Tibial artery (tissue), 4 donors: ENCODE results near the gene GLI3.

Experiments used
- DNase-seq, 2 donors: peaks; one replicate each; pipeline ENCODE4 v3.0.0-alpha.2; 2019
- H3K27ac ChIP-seq, 2 donors: fragments of 200-600 bp; sonication (generic) in 1 of 2; 1 replicate in 1 of 2; 2 replicates in 1 of 2; pipeline ENCODE4 v1.5.1; 2018 to 2019; ENCODE audit warnings: mild to moderate bottlenecking in 1 of 2
- H3K27me3 ChIP-seq, 2 donors: fragments of 200-600 bp; sonication (generic) in 1 of 2; one replicate each; pipeline versions ENCODE4 v1.5.1 to v1.6.0; 2016 to 2019
- H3K36me3 ChIP-seq, 3 donors: fragments of 200-600 bp; sonication (generic) in 2 of 3; one replicate each; pipeline ENCODE4 v1.5.1; 2016 to 2019; ENCODE audit warnings: mild to moderate bottlenecking in 2 of 3
- H3K4me1 ChIP-seq, 4 donors: fragments of 200-600 bp; sonication (generic) in 2 of 4; 1 replicate in 3 of 4; 2 replicates in 1 of 4; pipeline ENCODE4 v1.5.1; 2016 to 2019
- H3K4me3 ChIP-seq, 2 donors: fragments of 200-600 bp; sonication (generic) in 1 of 2; 1 replicate in 1 of 2; 2 replicates in 1 of 2; pipeline ENCODE4 v1.5.1; 2018 to 2019; ENCODE audit warnings: mild to moderate bottlenecking in 2 of 2
- H3K9me3 ChIP-seq, 3 donors: fragments of 200-600 bp; sonication (generic) in 1 of 3; one replicate each; pipeline ENCODE4 v1.5.1; 2016 to 2019
- intact Hi-C: fragments of 100-400 bp; cut with DNase I; formaldehyde crosslinking; loops from one replicate; pipeline ENCODE4 v1.15.0; 2023; ENCODE audit warnings: low total_unique reads
- TF ChIP-seq, protein P1 (sequence below), 2 experiments: fragments of 200-600 bp in 1 of 2; fragments of 450-650 bp in 1 of 2; IDR thresholded peaks; one replicate each; pipeline ENCODE4 v1.5.1; 2017 to 2019; ENCODE audit warnings: antibody characterized with exemption in 2 of 2, mild to moderate bottlenecking in 1 of 2, moderate library complexity in 1 of 2

Gene GLI3

GRCh38 chr7:42232275-42232674 is 4.7 kb downstream of the GLI3 start:
- H3K4me3 ChIP-seq = no peak overlapping the region
- H3K9me3 ChIP-seq = no peaks in the 10 kb centered on the region
- DNase-seq = peak in 1 of 2 donors; percentile 54
- H3K27me3 ChIP-seq = no peaks in the 10 kb centered on the region
- H3K36me3 ChIP-seq = no peaks in the 10 kb centered on the region
- peaks cover 0 to 42% (median 12%) of the 10 kb centered on the region in 4 donors for H3K4me1 ChIP-seq
- no peak overlapping the region for H3K27ac ChIP-seq
- TF ChIP-seq, protein P1, sequence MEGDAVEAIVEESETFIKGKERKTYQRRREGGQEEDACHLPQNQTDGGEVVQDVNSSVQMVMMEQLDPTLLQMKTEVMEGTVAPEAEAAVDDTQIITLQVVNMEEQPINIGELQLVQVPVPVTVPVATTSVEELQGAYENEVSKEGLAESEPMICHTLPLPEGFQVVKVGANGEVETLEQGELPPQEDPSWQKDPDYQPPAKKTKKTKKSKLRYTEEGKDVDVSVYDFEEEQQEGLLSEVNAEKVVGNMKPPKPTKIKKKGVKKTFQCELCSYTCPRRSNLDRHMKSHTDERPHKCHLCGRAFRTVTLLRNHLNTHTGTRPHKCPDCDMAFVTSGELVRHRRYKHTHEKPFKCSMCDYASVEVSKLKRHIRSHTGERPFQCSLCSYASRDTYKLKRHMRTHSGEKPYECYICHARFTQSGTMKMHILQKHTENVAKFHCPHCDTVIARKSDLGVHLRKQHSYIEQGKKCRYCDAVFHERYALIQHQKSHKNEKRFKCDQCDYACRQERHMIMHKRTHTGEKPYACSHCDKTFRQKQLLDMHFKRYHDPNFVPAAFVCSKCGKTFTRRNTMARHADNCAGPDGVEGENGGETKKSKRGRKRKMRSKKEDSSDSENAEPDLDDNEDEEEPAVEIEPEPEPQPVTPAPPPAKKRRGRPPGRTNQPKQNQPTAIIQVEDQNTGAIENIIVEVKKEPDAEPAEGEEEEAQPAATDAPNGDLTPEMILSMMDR (IDR thresholded peaks at IDR 0.05) = no peak
- intact Hi-C loops = no loop called here

DNA sequence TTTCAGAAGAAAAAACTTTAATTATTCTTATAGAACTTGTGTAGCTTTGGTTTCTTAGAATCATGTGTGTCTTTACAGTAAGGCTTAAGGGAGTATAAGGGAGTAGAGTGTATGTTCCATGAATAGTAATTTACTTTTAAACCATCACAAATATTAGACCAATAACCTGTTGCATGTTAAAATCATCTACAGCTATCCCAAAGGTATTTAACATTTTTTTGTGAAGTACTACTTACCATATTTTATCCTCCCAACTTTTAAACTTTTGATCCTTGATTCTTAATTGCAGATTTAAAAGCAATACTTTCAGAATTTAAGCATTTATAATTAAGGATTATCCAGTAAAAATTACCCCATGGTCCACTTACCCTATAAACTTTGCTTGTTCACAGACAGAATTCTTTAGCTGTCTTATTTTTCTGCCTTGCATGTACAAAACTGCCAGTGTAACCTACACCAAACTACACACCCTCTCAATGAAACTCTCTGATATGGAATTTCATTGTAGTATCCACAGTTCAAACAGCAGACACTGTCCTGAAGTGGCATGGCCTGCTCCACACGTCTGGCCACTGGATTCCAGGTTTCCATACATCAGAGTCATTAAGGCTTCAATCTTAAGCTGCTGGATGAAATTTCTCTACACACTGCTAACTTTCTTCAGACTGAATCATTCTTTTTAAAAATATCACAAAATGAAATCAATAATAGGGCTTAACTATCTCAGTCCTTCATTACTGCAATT is 5.8 kb downstream of the GLI3 start:
- H3K27ac ChIP-seq = no peak overlapping the region
- no peaks in the 10 kb centered on the region for H3K36me3 ChIP-seq
- TF ChIP-seq, protein P1 (IDR thresholded peaks at IDR 0.05) = no peak
- H3K9me3 ChIP-seq = no peaks in the 10 kb centered on the region
- intact Hi-C loops = no loop called here
- H3K4me1 ChIP-seq = peaks cover 0 to 42% (median 12%) of the 10 kb centered on the region in 4 donors
- no peaks in the 10 kb centered on the region for H3K27me3 ChIP-seq
- H3K4me3 ChIP-seq = no peak overlapping the region
- DNase-seq = no peak

DNA sequence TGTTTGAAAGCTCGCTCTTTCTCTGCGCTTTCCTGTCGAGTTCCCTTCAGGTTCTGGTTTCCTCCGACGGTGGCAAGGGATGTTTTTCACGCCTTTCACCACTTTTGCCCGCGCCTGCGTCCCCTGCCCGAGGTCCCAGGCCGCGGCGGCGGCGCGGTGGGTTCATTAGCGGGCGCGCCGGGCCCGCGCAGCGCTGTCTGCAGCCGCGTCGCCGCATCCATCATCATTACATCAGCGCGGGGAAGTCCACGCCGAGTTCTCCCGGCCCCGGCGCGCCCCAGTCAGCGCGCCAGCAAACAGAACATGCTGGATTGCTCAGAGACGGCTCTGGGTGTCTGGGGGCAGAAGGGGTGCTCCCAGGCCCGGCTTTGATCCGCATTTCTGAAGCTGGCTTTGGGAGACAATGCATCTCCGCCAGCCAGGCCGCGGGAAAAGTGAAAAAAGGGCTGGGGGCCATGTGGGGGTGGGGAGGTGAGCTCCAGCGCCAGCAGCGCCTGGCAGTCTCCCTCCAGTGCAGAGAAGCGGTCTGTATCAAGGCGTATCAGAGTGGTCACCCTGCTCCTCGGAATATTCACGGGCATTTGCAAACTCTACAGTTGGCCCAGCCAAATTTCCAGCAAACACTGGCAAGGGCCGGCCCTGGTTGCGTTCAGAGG is 8.9 kb downstream of the GLI3 start:
- DNase-seq = no peak
- H3K27ac ChIP-seq = no peak overlapping the region
- TF ChIP-seq, protein P1 (IDR thresholded peaks at IDR 0.05) = no peak
- no peaks in the 10 kb centered on the region for H3K9me3 ChIP-seq
- H3K4me1 ChIP-seq = peaks cover 0 to 22% (median 7%) of the 10 kb centered on the region in 4 donors
- no peaks in the 10 kb centered on the region for H3K36me3 ChIP-seq
- intact Hi-C loops = no loop called here
- peak overlapping the region; percentile 42 to 43 for H3K4me3 ChIP-seq
- no peaks in the 10 kb centered on the region for H3K27me3 ChIP-seq

- intact Hi-C loops = no loop called here
- Histone ChIP-seq H3K27ac (no peak overlapping the region), H3K36me3 (no peaks in the 10 kb centered on the region), H3K4me3 (peak overlapping the region; percentile 42 to 43), H3K27me3 (no peaks in the 10 kb centered on the region), H3K9me3 (no peaks in the 10 kb centered on the region), H3K4me1 (peaks cover 0 to 17% (median 7%) of the 10 kb centered on the region in 4 donors)
- TF ChIP-seq, protein P1 (IDR thresholded peaks at IDR 0.05) = no peak
- no peak for DNase-seq
Observed at GRCh38 chr7:42227541-42227935, 9.5 kb downstream of the GLI3 start.

- intact Hi-C loops = no loop called here
- peaks cover 0 to 15% (median 7%) of the 10 kb centered on the region in 4 donors for H3K4me1 ChIP-seq
- no peak for DNase-seq
Observed at GRCh38 chr7:42227021-42227420, 10.0 kb downstream of the GLI3 start.

More at GRCh38 chr7:42227021-42227420, 10.0 kb downstream of the GLI3 start:
- H3K27ac ChIP-seq = no peak overlapping the region
- TF ChIP-seq, protein P1 (IDR thresholded peaks at IDR 0.05) = no peak
- no peak overlapping the region for H3K4me3 ChIP-seq
- no peaks in the 10 kb centered on the region for H3K9me3 ChIP-seq
- no peaks in the 10 kb centered on the region for H3K27me3 ChIP-seq
- H3K36me3 ChIP-seq = peaks cover 0 to under 1% (median 0%) of the 10 kb centered on the region in 3 donors
